Endothelial cell of umbilical vein (primary cell): Measurements from ENCODE around the gene THEMIS. TPM values are rescaled to one million over a fixed set of nuclear protein-coding genes. Genes with fewer than 3 reads are reported as not detected.

Experiments
- BruUV-seq: library from RNA; stranded (reverse); fragments of 400-500 nt; replicated peaks from 2 replicates; lab custom pipeline; 2021; lab: Mats Ljungman, UMichigan
- CTCF ChIA-PET: fragments of 300-600, 350-600 bp; sonication (Branson Sonifier 250); formaldehyde crosslinking; loops from one replicate; lab custom pipeline; 2021; ENCODE audit warnings: antibody characterized with exemption, inconsistent platforms; lab: Charles Lee
- POLR2A ChIA-PET: fragments of 300-600, 350-600 bp; sonication (Branson Sonifier 250); formaldehyde crosslinking; loops from one replicate; lab custom pipeline; 2021; ENCODE audit warnings: antibody characterized with exemption, inconsistent platforms; lab: Charles Lee
- DNase-seq: peaks from one replicate; pipeline ENCODE4 v3.0.0-alpha.2; 2011; ENCODE audit warnings: low read depth, low spot score
- FAIRE-seq: peaks from 2 replicates; lab custom pipeline; 2011; peaks lifted over from hg19 to GRCh38; lab: Jason Lieb, UNC
- H2AFZ ChIP-seq: 2 replicates; pipeline ENCODE4 v1.6.0; 2012; ENCODE audit warnings: low read depth, low read length, control low read depth, inconsistent platforms
- H3K27ac ChIP-seq: 2 replicates; pipeline ENCODE4 v1.5.1; 2011; ENCODE audit warnings: low read depth, mild to moderate bottlenecking, control low read depth, low read length, moderate library complexity; ENCODE audit not compliant: insufficient read depth
- H3K27me3 ChIP-seq, 2 experiments: 2 replicates each; pipeline versions ENCODE4 v1.6.0 to v1.6.1; 2011; ENCODE audit warnings: low read length in 2 of 2, mixed read lengths in 1 of 2; ENCODE audit not compliant: control insufficient read depth in 2 of 2, insufficient read depth in 2 of 2
- H3K36me3 ChIP-seq, 2 experiments: 2 replicates in 1 of 2; 3 replicates in 1 of 2; pipeline ENCODE4 v1.5.1; 2011; ENCODE audit warnings: low read length in 2 of 2, mild to moderate bottlenecking in 1 of 2, moderate library complexity in 1 of 2; ENCODE audit not compliant: control insufficient read depth in 2 of 2, insufficient read depth in 2 of 2; ENCODE audit errors: extremely low read depth in 1 of 2
- H3K4me1 ChIP-seq: 3 replicates; pipeline ENCODE4 v1.5.1; 2011; ENCODE audit warnings: mild to moderate bottlenecking, low read length; ENCODE audit not compliant: control insufficient read depth, insufficient read depth; ENCODE audit errors: extremely low read depth
- H3K4me2 ChIP-seq: 2 replicates; pipeline ENCODE4 v1.6.1; 2011; ENCODE audit warnings: low read length, control low read depth, mixed read lengths; ENCODE audit not compliant: insufficient read depth
- H3K4me3 ChIP-seq, 3 experiments: fragments of 200-600 bp in 1 of 3; sonication (generic), shearing (Covaris generic) in 1 of 3; replicated peaks in 1 of 3; 2 replicates each; pipeline ENCODE4 v1.5.1; 2011 to 2016; ENCODE audit warnings: control low read depth in 3 of 3, low read length in 3 of 3, mild to moderate bottlenecking in 2 of 3, inconsistent platforms in 1 of 3, low read depth in 1 of 3, moderate library complexity in 1 of 3; ENCODE audit not compliant: insufficient read depth in 1 of 3
- H3K79me2 ChIP-seq: 2 replicates; pipeline ENCODE4 v1.6.0; 2012; ENCODE audit warnings: low read length, inconsistent platforms; ENCODE audit not compliant: control insufficient read depth, insufficient read depth
- H3K9ac ChIP-seq: replicated peaks from 2 replicates; pipeline ENCODE3; 2011; ENCODE audit warnings: low read length, control low read depth; ENCODE audit not compliant: insufficient read depth; ENCODE audit errors: extremely low read depth
- H3K9me1 ChIP-seq: replicated peaks from 3 replicates; pipeline ENCODE4 v1.6.0; 2011; ENCODE audit warnings: mild to moderate bottlenecking, low read length; ENCODE audit not compliant: control insufficient read depth, insufficient read depth; ENCODE audit errors: extremely low read depth
- H3K9me3 ChIP-seq: replicated peaks from 2 replicates; pipeline ENCODE4 v1.5.1; 2012; ENCODE audit warnings: low read length, inconsistent platforms; ENCODE audit not compliant: control insufficient read depth, insufficient read depth
- H4K20me1 ChIP-seq: replicated peaks from 2 replicates; pipeline ENCODE3; 2011; ENCODE audit warnings: mild to moderate bottlenecking, low read length; ENCODE audit not compliant: control insufficient read depth, insufficient read depth; ENCODE audit errors: extremely low read depth
- EZH2 ChIP-seq: IDR thresholded peaks from 2 replicates; pipeline ENCODE4 v1.6.1; 2012; ENCODE audit warnings: borderline replicate concordance, low read depth, mild to moderate bottlenecking, moderate library complexity, low read length, inconsistent platforms; ENCODE audit not compliant: severe bottlenecking
- FOS ChIP-seq: IDR thresholded peaks from 2 replicates; pipeline ENCODE4 v1.6.1; 2011; ENCODE audit warnings: mild to moderate bottlenecking, low read length, moderate library complexity, borderline replicate concordance; ENCODE audit not compliant: insufficient read depth
- GATA2 ChIP-seq: IDR thresholded peaks from 2 replicates; pipeline ENCODE4 v1.7.0; 2011; ENCODE audit warnings: low read depth, mild to moderate bottlenecking, moderate library complexity, mixed read lengths, low read length; ENCODE audit not compliant: insufficient read length, insufficient read depth
- JUN ChIP-seq: IDR thresholded peaks from 2 replicates; pipeline ENCODE4 v1.6.1; 2011; ENCODE audit warnings: borderline replicate concordance, low read depth; ENCODE audit not compliant: insufficient read length, insufficient read depth
- POLR2A ChIP-seq: IDR thresholded peaks from 2 replicates; pipeline ENCODE4 v1.6.1; 2012; ENCODE audit warnings: low read depth, mild to moderate bottlenecking, control low read depth, low read length
- POLR2AphosphoS5 ChIP-seq: IDR thresholded peaks from 2 replicates; pipeline ENCODE4 v1.6.1; 2012; ENCODE audit warnings: low read depth, mild to moderate bottlenecking, control low read depth, low read length, moderate library complexity; ENCODE audit not compliant: insufficient read depth
- dilution Hi-C: fragments of 300-500 bp; cut with MboI; formaldehyde crosslinking; loops from one replicate; pipeline ENCODE4 v1.15.0; 2019; ENCODE audit warnings: low sequenced_read_pairs; ENCODE audit not compliant: extremely low pct_ligation_motif_present
- intact Hi-C: fragments of 100-400 bp; cut with micrococcal nuclease; formaldehyde crosslinking; loops from one replicate; pipeline ENCODE4 v1.10.0; 2022
- polyA plus RNA-seq, 4 experiments: library from polyadenylated mRNA; depleted of rRNA in 3 of 4; stranded (reverse) in 3 of 4; unstranded in 1 of 4; fragments of >200 nt; gene quantifications; 2 replicates each; pipeline versions ENCODE4 v1.2.1 to v1.2.3, GENCODE V29; 2011 to 2012; ENCODE audit warnings: missing spikeins in 1 of 4
- total RNA-seq: library from RNA; stranded (reverse); gene quantifications from 2 replicates; pipeline ENCODE4 v1.2.3, GENCODE V29; 2021
- TF ChIP-seq, protein P1 (sequence below): IDR thresholded peaks from 2 replicates; pipeline ENCODE4 v1.6.1; 2011; ENCODE audit not compliant: insufficient read depth, insufficient read length
- TF ChIP-seq, protein P2 (sequence below), 2 donors: IDR thresholded peaks; 1 replicate in 1 of 2; 2 replicates in 1 of 2; pipeline ENCODE4 v1.5.1; 2011; ENCODE audit warnings: low read length in 2 of 2, mild to moderate bottlenecking in 2 of 2, moderate library complexity in 2 of 2, control low read depth in 1 of 2, inconsistent platforms in 1 of 2, low read depth in 1 of 2; ENCODE audit not compliant: insufficient read depth in 1 of 2; ENCODE audit errors: extremely low read depth in 1 of 2

The THEMIS gene
- total and polyA plus RNA-seq, 2 donors (not counting 3 experiments of a cell fraction or from before 2014, with no cell fraction given), result not detected

DNA sequence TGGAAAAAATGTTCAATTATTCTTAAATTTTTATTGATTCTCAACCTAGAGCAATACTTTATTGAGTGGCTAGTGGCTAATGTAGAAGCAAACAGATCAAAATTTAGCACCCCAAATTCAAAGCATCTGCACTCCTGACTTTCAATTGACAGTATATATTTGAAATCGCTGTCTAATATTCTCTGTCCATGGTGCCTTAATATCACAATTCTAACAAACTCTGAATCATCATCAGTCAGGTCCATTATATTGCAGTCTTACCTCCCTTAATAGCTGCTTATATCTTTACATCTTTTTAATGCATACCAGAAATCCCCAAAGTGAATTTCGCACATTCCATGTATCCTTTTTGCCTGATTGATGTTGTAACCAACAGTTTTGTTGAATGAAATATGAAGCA, 134.9 kb downstream of the THEMIS start:
- no TSS peak for BruUV-seq
- no peak for TF ChIP-seq EZH2
- no peak for TF ChIP-seq FOS
- TF ChIP-seq JUN, result no peak
- TF ChIP-seq POLR2A, result no peak
- no peak for TF ChIP-seq GATA2
- no peak for TF ChIP-seq POLR2AphosphoS5
- TF ChIP-seq, protein P1, sequence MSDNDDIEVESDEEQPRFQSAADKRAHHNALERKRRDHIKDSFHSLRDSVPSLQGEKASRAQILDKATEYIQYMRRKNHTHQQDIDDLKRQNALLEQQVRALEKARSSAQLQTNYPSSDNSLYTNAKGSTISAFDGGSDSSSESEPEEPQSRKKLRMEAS, result no peak
- H3K9ac ChIP-seq, result no peak overlapping the region
- no peak overlapping the region for H3K27ac ChIP-seq
- H2AFZ ChIP-seq, result no peak overlapping the region
- no peak overlapping the region for H3K4me3 ChIP-seq
- no peaks in the 10 kb centered on the region for H4K20me1 ChIP-seq
- DNase-seq (no peak), FAIRE-seq (no peak)
- no peaks in the 10 kb centered on the region for H3K79me2 ChIP-seq
- ChIA-PET CTCF (no interaction called here), POLR2A (no interaction called here)
- H3K4me2 ChIP-seq, result no peak overlapping the region
- intact Hi-C loops, result no loop called here
- no peaks in the 10 kb centered on the region for H3K4me1 ChIP-seq
- no peaks in the 10 kb centered on the region for H3K36me3 ChIP-seq
- H3K9me1 ChIP-seq, result no peaks in the 10 kb centered on the region
- no peaks in the 10 kb centered on the region for H3K9me3 ChIP-seq
- H3K27me3 ChIP-seq, result no peaks in the 10 kb centered on the region
- dilution Hi-C loops, result no loop called here

DNA sequence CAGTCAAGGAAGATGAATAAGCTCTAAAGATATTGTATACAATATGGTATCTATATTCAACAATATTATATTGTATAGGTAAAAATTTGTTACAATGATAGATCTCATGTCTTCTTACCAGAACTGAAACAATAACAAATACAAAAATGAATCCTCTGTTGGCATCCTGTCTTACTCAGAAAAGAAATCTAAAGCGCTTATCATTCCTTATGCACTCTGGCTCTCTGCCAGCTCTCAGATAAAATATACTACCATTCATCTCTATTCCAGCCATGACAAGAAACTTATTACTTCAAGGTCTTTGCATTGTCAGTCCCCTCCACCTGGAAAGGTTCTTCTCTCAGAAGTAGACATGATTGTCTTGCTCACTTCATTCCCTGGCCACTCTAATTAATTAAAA, 138.6 kb downstream of the THEMIS start:
- Histone ChIP-seq H3K9me3 (no peaks in the 10 kb centered on the region), H3K4me3 (no peak overlapping the region), H3K79me2 (no peaks in the 10 kb centered on the region), H4K20me1 (no peaks in the 10 kb centered on the region), H3K9me1 (no peaks in the 10 kb centered on the region), H3K27me3 (peaks cover 0 to 3% of the 10 kb centered on the region in 2 experiments), H3K36me3 (no peaks in the 10 kb centered on the region), H2AFZ (no peak overlapping the region), H3K27ac (no peak overlapping the region), H3K9ac (no peak overlapping the region), H3K4me2 (no peak overlapping the region), H3K4me1 (no peaks in the 10 kb centered on the region)
- TF ChIP-seq POLR2A (no peak), FOS (no peak), POLR2AphosphoS5 (no peak), GATA2 (no peak)
- TF ChIP-seq, protein P2, sequence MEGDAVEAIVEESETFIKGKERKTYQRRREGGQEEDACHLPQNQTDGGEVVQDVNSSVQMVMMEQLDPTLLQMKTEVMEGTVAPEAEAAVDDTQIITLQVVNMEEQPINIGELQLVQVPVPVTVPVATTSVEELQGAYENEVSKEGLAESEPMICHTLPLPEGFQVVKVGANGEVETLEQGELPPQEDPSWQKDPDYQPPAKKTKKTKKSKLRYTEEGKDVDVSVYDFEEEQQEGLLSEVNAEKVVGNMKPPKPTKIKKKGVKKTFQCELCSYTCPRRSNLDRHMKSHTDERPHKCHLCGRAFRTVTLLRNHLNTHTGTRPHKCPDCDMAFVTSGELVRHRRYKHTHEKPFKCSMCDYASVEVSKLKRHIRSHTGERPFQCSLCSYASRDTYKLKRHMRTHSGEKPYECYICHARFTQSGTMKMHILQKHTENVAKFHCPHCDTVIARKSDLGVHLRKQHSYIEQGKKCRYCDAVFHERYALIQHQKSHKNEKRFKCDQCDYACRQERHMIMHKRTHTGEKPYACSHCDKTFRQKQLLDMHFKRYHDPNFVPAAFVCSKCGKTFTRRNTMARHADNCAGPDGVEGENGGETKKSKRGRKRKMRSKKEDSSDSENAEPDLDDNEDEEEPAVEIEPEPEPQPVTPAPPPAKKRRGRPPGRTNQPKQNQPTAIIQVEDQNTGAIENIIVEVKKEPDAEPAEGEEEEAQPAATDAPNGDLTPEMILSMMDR (IDR thresholded peaks at IDR 0.05; ENCODE audit: extremely low read depth in 1 of 2, insufficient read depth in 1 of 2, low read depth in 1 of 2, low read length in 2 of 2), result no peak
- TF ChIP-seq, protein P1, result no peak
- ChIA-PET POLR2A (no interaction called here), CTCF (no interaction called here)
- intact Hi-C loops (no loop called here), dilution Hi-C loops (no loop called here)
- no peak for FAIRE-seq
- no peak for DNase-seq
- no TSS peak for BruUV-seq
